IPS-18c (cell line): ENCODE results near the gene SLC36A3.
"Not testable (repeated sequence)": the region's sequence is repeated elsewhere in the genome, so short reads cannot be mapped to it uniquely, and the experiment has no call there.

Experiments used
- H3K4me3 ChIP-seq: 2 replicates; pipeline ENCODE4 v1.7.0; 2013; ENCODE audit warnings: low read depth, mild to moderate bottlenecking, low read length, moderate library complexity; ENCODE audit not compliant: insufficient read depth
- H3K9me3 ChIP-seq: one replicate; pipeline ENCODE4 v1.6.1; 2013; ENCODE audit warnings: mild to moderate bottlenecking, low read length, moderate library complexity; ENCODE audit not compliant: control insufficient read depth, insufficient read depth

The SLC36A3 gene

DNA sequence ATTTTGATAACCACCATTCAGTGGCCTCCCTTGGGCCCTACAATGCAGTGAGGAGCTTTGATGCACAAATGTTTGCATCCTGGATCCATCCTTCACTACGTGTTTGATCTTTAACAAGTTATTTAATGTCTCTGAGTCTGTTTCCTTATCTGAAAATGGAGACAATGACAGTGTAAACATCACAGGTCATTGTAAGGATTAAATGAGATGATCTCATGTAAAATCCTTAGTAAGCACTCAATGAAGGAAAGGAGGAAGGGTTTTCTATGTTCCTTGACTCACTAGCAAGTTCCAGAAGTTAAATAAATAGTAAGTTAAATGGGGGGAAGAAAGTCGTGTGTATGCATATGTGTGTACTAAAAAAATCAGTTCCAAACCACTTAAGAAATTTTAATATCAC lies 9.8 kb upstream of the SLC36A3 start:
- peaks cover 5% of the 10 kb centered on the region for H3K9me3 ChIP-seq
- H3K4me3 ChIP-seq = no peak overlapping the region

- Histone ChIP-seq H3K4me3 (no peak overlapping the region), H3K9me3 (peaks cover 5% of the 10 kb centered on the region)
Observed at GRCh38 chr5:151312756-151313324, 9.3 kb upstream of the SLC36A3 start.

DNA sequence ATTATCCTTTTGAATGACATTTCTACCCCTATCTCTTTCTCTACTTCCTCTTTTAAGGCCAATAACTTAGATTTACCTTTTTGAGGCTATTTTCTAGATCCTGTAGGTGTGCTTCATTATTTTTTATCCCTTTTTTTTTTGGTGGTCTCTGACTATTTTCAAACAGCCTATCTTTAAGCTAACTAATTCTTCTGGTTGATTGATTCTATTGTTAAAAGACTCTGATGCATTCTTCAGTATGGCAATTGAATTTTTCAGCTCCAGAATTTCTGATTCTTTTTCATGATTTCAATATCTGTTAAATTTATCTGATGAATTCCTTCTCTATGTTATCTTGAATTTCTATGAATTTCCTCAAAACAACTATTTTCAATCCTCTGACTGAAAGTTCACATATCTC lies 7.4 kb upstream of the SLC36A3 start:
- no peak overlapping the region for H3K4me3 ChIP-seq
- H3K9me3 ChIP-seq = no peaks in the 10 kb centered on the region

GRCh38 chr5:151309821-151310220 lies 6.3 kb upstream of the SLC36A3 start:
- not testable (repeated sequence) for H3K9me3 ChIP-seq, H3K4me3 ChIP-seq

GRCh38 chr5:151309266-151309665 lies 5.7 kb upstream of the SLC36A3 start:
- not testable (repeated sequence) for H3K4me3 ChIP-seq, H3K9me3 ChIP-seq

DNA sequence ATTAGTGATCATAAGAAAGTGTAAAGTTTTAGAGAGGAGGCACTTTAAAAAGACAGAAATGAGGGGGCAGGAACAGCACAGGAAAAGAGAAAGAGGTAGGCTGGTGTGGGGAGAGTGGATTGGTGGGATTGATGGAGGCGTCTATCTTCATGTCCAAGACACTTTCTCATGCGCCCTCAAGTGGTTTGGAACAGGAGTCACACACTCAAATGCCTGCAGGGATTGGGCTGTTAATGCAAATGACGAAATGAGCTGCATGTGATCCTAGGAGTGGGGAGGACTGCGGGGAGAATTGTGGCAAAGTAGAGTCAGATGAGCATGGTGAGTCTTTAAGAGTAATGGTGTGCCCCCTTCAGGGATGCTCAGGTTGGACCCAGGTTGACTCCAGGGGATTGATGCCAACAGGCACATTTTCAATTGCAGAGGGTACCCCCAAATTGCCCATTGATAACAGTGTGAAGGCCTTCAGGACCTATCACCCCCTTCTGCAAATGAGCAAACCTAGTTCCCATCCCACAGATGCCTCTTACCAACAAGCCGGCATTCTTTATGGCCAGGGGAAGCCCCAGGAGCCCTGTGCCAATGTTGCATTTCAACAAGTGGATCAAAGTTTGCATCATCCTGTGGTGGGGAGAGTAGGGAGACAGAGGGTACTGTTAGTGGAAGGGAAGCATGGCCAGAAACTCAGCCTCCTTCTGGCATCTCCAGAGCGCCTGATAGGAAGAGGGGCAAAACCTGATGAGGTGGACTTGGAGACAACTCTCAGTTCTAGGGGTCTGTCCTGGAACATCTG lies 5.3 kb downstream of the SLC36A3 start:
- Histone ChIP-seq H3K4me3 (no peak overlapping the region), H3K9me3 (no peaks in the 10 kb centered on the region)

DNA sequence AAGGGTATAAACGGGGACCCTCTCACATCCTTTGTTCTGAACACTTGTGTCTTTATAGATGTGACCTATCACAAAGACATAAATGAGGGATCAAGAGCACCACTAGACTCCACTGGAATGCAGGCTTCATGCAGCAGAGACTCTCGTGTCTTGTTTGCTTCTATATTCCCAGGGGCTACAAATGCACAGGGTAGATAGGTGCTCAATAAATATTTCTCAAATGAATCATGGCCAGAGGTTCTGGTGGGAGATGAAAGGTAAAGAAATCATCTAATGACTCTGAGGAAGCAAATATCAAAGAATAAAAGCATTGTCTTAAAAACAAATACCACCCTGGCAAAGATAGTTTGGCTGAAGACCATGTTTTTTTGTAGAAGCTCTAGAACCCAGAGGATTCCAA lies 6.6 kb downstream of the SLC36A3 start:
- Histone ChIP-seq H3K9me3 (no peaks in the 10 kb centered on the region), H3K4me3 (no peak overlapping the region)

GRCh38 chr5:151296478-151296830 lies 7.1 kb downstream of the SLC36A3 start:
- Histone ChIP-seq H3K4me3 (no peak overlapping the region), H3K9me3 (no peaks in the 10 kb centered on the region)

DNA sequence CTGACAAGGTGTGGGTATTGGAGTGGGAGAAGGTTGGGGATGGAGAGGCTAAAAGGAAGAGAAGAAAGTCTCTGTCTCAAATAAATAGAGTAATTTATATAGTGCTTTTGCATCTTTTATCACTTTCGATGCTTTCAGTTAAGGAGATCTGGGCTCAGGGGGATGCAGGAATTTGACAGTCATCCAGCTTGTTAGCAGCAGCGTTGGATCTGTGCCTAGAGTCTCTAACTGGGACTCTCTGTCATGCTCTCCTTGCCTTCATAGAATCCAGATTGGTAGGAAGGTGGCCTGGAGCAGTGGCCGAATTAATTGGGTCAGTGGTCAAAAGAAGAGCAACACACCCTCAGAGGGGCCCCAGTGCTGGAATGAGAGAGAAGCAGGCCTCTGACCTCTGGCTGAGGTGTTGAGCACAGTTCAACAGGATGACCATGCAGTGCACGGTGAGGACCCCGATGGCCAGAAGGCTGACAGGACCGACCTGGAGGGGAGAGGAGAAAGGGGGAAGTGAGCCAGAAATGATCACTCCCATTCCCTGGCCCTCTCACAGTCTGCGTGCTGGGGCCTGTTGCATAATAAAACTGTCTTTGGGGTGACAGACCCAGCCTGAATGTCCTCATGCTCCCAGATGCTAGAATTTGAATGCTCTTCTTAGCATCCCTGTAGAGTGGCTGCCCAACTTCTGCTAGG lies 7.6 kb downstream of the SLC36A3 start:
- no peaks in the 10 kb centered on the region for H3K9me3 ChIP-seq
- H3K4me3 ChIP-seq = no peak overlapping the region

DNA sequence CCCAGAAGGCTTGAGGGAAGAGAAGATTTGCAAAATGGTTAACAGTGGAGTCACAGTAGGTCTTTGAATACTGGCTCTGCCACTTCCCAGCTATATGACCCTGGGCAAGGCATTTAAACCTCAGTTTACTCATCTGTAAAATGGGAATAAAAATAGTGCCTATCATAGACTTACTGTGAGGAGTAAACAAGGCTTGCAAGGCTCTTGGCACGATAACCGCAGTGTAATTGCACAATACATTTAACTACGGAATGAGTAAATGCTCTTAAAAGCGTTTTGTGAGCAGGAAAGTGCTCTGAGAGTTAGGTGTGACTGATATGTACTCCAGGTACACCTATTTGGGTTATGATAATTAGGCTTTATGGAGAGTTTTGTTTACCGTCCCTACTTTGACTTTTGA lies 8.4 kb downstream of the SLC36A3 start:
- H3K9me3 ChIP-seq = no peaks in the 10 kb centered on the region
- no peak overlapping the region for H3K4me3 ChIP-seq

DNA sequence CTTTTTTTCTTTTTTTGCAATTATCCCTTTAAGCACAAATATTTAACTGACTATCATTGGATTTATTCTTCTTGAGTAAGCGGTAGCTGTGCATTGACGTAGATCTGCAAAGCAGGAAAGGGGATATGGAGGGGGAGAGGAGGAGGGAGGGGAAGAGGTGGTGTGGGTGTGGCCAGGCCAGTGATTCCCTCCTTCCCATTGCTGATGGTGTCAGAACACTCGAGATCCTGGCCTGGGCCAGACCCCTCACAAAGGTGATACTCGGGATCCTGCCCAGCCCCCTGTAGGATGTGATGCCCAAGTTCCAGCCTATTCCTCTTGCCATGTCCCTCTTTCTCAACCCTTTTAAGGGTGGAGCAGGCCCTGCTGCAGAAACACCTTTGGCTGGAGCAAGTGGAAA lies 9.9 kb downstream of the SLC36A3 start:
- H3K9me3 ChIP-seq = no peaks in the 10 kb centered on the region
- no peak overlapping the region for H3K4me3 ChIP-seq

DNA sequence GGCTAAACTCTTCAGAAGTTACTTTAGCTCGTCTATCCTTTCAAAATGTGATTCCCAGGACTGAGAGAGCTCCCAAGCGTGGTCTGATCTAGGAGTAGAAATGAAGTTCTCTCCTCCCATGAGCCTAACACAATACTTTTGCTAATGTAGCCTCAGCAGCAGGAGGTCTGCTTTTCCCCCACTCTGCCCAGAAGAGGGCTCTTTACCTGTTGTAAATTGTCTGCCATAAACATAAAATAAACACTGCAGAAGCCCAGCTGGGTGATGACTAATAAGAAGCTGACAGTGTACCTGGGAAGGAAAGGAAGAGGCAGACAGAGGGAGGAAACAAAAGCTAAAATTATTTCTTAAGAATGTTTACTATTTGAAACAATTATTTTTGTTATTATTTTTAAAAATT lies 15.4 kb downstream of the SLC36A3 start:
- no peaks in the 10 kb centered on the region for H3K9me3 ChIP-seq
- H3K4me3 ChIP-seq = no peak overlapping the region

GRCh38 chr5:151286246-151286645 lies 17.3 kb downstream of the SLC36A3 start:
- Histone ChIP-seq H3K4me3 (no peak overlapping the region), H3K9me3 (no peaks in the 10 kb centered on the region)

GRCh38 chr5:151285683-151286082 lies 17.9 kb downstream of the SLC36A3 start:
- no peaks in the 10 kb centered on the region for H3K9me3 ChIP-seq
- no peak overlapping the region for H3K4me3 ChIP-seq

DNA sequence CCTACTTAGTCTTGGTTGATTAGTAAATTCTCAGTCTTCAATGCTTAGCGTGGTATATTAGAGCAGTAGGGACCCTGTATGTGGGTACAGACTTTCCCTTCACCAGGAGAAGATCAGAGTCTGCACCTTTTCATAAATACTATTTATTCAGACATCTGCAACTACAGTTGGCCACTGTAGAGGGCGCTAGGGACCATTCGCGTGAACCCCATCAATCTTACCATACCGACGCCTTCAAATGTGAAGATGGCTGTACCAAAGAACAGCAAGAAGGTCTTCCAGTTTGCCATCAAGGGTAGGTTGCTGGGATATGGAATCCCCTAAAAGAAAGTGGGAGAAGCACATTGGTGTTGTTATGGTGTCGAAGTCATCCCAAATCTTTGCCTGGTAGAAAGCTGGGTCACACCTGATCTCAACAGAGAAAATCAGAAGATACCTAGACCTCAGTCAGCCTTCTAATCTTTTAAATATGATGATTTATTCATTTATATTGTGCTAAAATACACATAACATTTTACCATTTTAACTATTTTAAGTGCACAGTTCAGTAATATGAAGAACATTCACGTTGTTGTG lies 19.1 kb downstream of the SLC36A3 start:
- H3K9me3 ChIP-seq = no peaks in the 10 kb centered on the region
- no peak overlapping the region for H3K4me3 ChIP-seq

- H3K9me3 ChIP-seq = no peaks in the 10 kb centered on the region
- H3K4me3 ChIP-seq = no peak overlapping the region
Observed at GRCh38 chr5:151283120-151283825, 20.3 kb downstream of the SLC36A3 start.

GRCh38 chr5:151281001-151281639 lies 22.4 kb downstream of the SLC36A3 start:
- Histone ChIP-seq H3K9me3 (no peaks in the 10 kb centered on the region), H3K4me3 (no peak overlapping the region)
